ENCODE measurements around the gene RAB8B. TPM values are rescaled to one million over a fixed set of nuclear protein-coding genes. Genes with fewer than 3 reads are reported as not detected.

The RAB8B gene
- total RNA-seq, 2 donors from 2014 or later, result 7.4 to 18.0 TPM

DNA sequence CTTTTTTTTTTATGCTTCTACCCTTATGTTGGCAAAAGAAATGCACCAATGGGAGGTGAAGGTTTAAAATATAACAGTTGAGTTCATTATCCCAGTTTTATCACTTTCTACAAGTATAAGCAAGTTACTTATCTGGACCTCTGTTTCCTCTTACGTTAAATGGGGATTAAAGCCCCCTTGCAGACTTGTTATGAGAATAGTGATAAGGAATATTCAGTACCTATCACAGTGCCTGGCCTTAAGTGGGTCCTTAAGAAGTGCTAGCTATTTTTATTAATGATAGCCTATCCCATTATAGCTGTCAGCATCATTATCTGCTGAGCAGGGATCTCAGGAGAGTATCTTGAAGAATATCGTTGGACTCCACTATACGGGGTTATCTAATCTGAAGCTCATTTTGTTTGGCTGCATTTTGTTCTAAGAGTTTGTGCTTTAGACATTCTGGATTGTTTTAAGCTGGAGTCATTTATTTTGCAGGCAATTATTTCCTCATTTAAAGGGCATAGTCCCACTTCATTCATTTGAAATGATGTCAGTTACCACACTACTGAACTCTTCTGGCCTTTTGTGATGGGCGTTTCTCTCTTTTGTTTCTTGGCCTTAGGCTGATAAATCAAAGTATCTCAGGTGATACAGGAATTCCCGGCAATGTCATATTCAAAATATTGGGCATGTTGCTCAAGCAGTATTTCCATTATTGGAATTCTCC lies 28.8 kb downstream of the RAB8B start:
- TF ChIP-seq, protein P1, sequence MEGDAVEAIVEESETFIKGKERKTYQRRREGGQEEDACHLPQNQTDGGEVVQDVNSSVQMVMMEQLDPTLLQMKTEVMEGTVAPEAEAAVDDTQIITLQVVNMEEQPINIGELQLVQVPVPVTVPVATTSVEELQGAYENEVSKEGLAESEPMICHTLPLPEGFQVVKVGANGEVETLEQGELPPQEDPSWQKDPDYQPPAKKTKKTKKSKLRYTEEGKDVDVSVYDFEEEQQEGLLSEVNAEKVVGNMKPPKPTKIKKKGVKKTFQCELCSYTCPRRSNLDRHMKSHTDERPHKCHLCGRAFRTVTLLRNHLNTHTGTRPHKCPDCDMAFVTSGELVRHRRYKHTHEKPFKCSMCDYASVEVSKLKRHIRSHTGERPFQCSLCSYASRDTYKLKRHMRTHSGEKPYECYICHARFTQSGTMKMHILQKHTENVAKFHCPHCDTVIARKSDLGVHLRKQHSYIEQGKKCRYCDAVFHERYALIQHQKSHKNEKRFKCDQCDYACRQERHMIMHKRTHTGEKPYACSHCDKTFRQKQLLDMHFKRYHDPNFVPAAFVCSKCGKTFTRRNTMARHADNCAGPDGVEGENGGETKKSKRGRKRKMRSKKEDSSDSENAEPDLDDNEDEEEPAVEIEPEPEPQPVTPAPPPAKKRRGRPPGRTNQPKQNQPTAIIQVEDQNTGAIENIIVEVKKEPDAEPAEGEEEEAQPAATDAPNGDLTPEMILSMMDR (IDR thresholded peaks at IDR 0.05), result no peak
- Histone ChIP-seq H3K4me3 (no peak overlapping the region), H3K27ac (no peak overlapping the region), H3K9me3 (no peaks in the 10 kb centered on the region), H3K36me3 (no peaks in the 10 kb centered on the region), H3K9ac (ENCODE audit: low read depth in 2 of 2, low read length in 2 of 2) (no peak overlapping the region), H3K27me3 (no peaks in the 10 kb centered on the region), H3K4me1 (peaks cover 5% of the 10 kb centered on the region)
- intact Hi-C loops (cut with DNase I), result no loop called here
- DNase-seq, result no peak

DNA sequence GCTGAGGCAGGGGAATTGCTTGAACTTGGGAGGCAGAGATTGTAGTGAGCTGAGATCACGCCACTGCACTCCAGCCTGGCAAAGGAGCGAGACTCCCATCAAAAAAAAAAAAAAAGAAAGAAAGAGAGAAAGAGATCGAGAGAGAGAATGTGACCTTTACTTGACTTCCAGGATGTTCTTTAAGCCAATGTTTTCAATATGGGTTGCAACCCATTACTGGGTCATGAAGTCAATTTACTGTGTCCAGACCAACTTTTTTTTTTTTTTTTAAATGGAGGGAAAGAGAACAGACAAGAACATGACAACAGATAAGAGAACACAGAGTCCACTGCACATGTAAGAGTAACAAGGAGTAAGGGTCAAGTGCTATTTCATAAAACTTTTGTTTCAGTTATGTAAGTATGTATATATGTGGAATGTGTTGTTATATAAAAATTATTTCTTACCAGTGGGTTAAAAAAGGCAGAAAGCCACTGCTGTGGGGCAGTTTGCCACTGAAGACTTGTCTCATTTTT lies 29.8 kb downstream of the RAB8B start:
- no peaks in the 10 kb centered on the region for H3K9me3 ChIP-seq
- no peaks in the 10 kb centered on the region for H3K36me3 ChIP-seq
- H3K27ac ChIP-seq, result no peak overlapping the region
- intact Hi-C loops (cut with DNase I), result no loop called here
- no peak overlapping the region for H3K9ac ChIP-seq (ENCODE audit: low read depth in 2 of 2, low read length in 2 of 2)
- H3K4me3 ChIP-seq, result no peak overlapping the region
- no peak for DNase-seq
- peaks cover 5% of the 10 kb centered on the region for H3K4me1 ChIP-seq
- TF ChIP-seq, protein P1 (IDR thresholded peaks at IDR 0.05), result no peak
- no peaks in the 10 kb centered on the region for H3K27me3 ChIP-seq

DNA sequence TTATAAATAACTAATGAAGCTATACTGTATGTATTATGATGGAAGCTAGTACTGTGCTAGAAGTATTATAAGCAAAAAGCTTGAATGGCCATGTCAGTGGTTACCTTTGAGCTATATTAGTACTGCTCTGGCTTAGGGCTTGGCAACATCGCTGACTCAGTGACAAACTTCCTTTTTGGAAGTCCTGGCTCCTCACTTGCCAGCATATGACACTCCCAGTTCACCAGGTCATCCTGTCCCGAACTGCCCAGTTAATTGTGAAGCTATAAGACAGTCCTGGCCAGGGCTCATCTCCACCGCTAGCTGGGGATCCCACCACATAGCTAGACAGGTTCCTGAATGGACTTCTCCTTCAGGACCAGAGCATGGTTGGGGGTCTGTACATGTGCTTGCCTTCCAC lies 31.9 kb downstream of the RAB8B start:
- Histone ChIP-seq H3K36me3 (no peaks in the 10 kb centered on the region), H3K4me3 (no peak overlapping the region), H3K27me3 (no peaks in the 10 kb centered on the region), H3K9me3 (no peaks in the 10 kb centered on the region), H3K4me1 (peaks cover 5% of the 10 kb centered on the region), H3K9ac (ENCODE audit: low read depth in 2 of 2, low read length in 2 of 2) (no peak overlapping the region), H3K27ac (no peak overlapping the region)
- no peak for DNase-seq
- TF ChIP-seq, protein P1 (IDR thresholded peaks at IDR 0.05), result no peak
- intact Hi-C loops (cut with DNase I), result no loop called here

DNA sequence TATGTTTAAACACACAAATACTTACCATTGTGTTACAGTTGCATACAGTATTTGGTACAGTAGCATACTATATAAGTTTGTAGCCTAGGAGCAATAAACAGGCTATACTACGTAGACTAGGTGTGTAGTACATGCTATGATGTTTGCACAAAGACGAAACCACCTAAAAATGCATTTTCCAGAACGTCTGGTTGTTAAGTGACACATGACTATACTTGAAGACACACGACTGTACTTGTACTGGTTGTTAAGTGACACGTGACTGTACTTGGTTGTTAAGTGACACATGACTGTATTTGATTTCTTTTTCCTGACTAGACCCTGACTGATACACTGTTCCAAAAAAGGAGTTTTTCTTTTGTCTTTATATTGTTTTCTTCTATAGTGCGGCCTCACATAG lies 34.1 kb downstream of the RAB8B start:
- Histone ChIP-seq H3K36me3 (no peaks in the 10 kb centered on the region), H3K4me3 (no peak overlapping the region), H3K27me3 (no peaks in the 10 kb centered on the region), H3K4me1 (peaks cover 5% of the 10 kb centered on the region), H3K9me3 (no peaks in the 10 kb centered on the region), H3K27ac (no peak overlapping the region), H3K9ac (ENCODE audit: low read depth in 2 of 2, low read length in 2 of 2) (no peak overlapping the region)
- intact Hi-C loops (cut with DNase I), result no loop called here
- no peak for DNase-seq
- TF ChIP-seq, protein P1 (IDR thresholded peaks at IDR 0.05), result no peak

DNA sequence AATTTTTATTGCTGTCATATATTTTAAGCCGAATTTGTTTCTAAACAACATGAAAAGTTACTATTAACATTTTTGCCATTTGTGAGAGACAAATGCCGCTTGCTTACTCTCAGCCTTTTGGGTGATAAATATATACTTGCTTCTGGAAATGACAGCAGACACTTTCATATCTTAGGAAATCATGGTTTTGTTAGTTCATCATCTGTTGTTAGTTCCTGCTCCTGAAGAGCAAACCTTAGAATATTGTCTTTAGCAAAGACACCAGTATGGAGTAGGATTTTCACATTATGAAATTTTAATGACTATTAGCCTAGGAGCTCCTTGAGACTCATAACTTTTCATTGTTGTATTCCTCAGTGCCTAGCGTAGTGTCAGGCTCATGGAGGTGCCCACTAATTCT lies 36.0 kb downstream of the RAB8B start:
- DNase-seq, result no peak
- no peak overlapping the region for H3K27ac ChIP-seq
- no peaks in the 10 kb centered on the region for H3K27me3 ChIP-seq
- H3K4me3 ChIP-seq, result no peak overlapping the region
- intact Hi-C loops (cut with DNase I), result no loop called here
- TF ChIP-seq, protein P1 (IDR thresholded peaks at IDR 0.05), result no peak
- H3K9me3 ChIP-seq, result no peaks in the 10 kb centered on the region
- no peaks in the 10 kb centered on the region for H3K36me3 ChIP-seq
- H3K4me1 ChIP-seq, result peaks cover 5% of the 10 kb centered on the region
- H3K9ac ChIP-seq (ENCODE audit: low read depth in 2 of 2, low read length in 2 of 2), result no peak overlapping the region
